ENCODE data around the gene ADAMTSL2.

GRCh38 chr9:133576031-133576874 lies 41.7 kb downstream of the ADAMTSL2 start:
- TF ChIP-seq CTCF (IDR thresholded peaks at IDR 0.05): no peak
- TF ChIP-seq TAF1 (IDR thresholded peaks at IDR 0.05; ENCODE audit: borderline replicate concordance, low read depth, low read length): no peak

Measured in SK-N-SH (cell line).